Parathyroid adenoma (tissue), 2 donors: ENCODE results near the gene GRIK3.

Experiments used
- H2AFZ ChIP-seq: fragments of 300-600 bp; sonication (generic); one replicate; pipeline ENCODE4 v1.7.0; 2017; ENCODE audit warnings: antibody characterized with exemption, mild to moderate bottlenecking
- H3K27ac ChIP-seq: fragments of 300-600 bp; sonication (generic); one replicate; pipeline ENCODE4 v1.7.0; 2017
- H3K27me3 ChIP-seq: fragments of 300-600 bp; sonication (generic); one replicate; pipeline ENCODE4 v1.7.0; 2017; ENCODE audit warnings: low read length; ENCODE audit not compliant: control insufficient read depth, insufficient read depth
- H3K36me3 ChIP-seq: fragments of 300-600 bp; sonication (generic); one replicate; pipeline ENCODE4 v1.7.0; 2017; ENCODE audit warnings: low read length; ENCODE audit not compliant: control insufficient read depth, insufficient read depth
- H3K4me1 ChIP-seq: fragments of 300-600 bp; sonication (generic); one replicate; pipeline ENCODE4 v1.7.0; 2017; ENCODE audit warnings: control low read depth
- H3K4me2 ChIP-seq: fragments of 300-600 bp; sonication (generic); one replicate; pipeline ENCODE4 v1.7.0; 2017; ENCODE audit warnings: low read length
- H3K4me3 ChIP-seq: fragments of 300-600 bp; sonication (generic); one replicate; pipeline ENCODE4 v1.7.0; 2017; ENCODE audit warnings: low read depth, low read length
- H3K79me2 ChIP-seq: fragments of 300-600 bp; sonication (generic); one replicate; pipeline ENCODE4 v1.7.0; 2017; ENCODE audit warnings: control low read depth
- H3K9ac ChIP-seq: fragments of 300-600 bp; sonication (generic); one replicate; pipeline ENCODE4 v1.7.0; 2017; ENCODE audit warnings: mild to moderate bottlenecking
- H3K9me3 ChIP-seq: fragments of 300-600 bp; sonication (generic); one replicate; pipeline ENCODE4 v1.7.0; 2017; ENCODE audit warnings: low read length; ENCODE audit not compliant: control insufficient read depth
- TF ChIP-seq, protein P1 (sequence below): fragments of 300-600 bp; sonication (generic); IDR thresholded peaks from one replicate; pipeline ENCODE4 v1.7.0; 2017; ENCODE audit warnings: antibody characterized with exemption, mild to moderate bottlenecking
- donor health status: primary hyperparathyroidism.

GRIK3 gene

DNA sequence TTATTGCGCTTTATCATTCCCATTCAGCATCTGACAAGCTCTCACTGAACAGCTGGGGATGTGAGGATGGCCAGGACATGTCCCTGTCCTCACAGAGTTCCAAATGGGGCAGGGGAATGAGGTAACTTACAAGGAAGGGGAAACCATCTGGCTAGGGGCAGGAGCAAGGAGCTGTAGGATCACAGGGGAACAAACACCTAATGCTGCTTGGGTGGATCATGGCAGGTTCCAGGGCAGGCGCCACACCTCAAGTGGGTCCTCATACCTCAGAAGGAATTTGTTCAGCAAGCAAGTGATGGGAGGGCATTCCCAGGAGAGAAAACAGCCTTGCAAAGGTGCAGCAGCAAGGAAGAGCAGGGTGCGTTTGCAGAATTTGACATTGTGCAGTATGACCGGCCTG lies 35.1 kb upstream of the GRIK3 start:
- Histone ChIP-seq H3K4me3 (no peak overlapping the region), H3K27ac (no peak overlapping the region), H3K4me2 (no peak overlapping the region), H3K79me2 (no peaks in the 10 kb centered on the region), H3K4me1 (no peaks in the 10 kb centered on the region), H3K36me3 (no peaks in the 10 kb centered on the region), H3K9me3 (no peaks in the 10 kb centered on the region), H3K27me3 (no peaks in the 10 kb centered on the region), H2AFZ (no peak overlapping the region), H3K9ac (no peak overlapping the region)
- TF ChIP-seq, protein P1, sequence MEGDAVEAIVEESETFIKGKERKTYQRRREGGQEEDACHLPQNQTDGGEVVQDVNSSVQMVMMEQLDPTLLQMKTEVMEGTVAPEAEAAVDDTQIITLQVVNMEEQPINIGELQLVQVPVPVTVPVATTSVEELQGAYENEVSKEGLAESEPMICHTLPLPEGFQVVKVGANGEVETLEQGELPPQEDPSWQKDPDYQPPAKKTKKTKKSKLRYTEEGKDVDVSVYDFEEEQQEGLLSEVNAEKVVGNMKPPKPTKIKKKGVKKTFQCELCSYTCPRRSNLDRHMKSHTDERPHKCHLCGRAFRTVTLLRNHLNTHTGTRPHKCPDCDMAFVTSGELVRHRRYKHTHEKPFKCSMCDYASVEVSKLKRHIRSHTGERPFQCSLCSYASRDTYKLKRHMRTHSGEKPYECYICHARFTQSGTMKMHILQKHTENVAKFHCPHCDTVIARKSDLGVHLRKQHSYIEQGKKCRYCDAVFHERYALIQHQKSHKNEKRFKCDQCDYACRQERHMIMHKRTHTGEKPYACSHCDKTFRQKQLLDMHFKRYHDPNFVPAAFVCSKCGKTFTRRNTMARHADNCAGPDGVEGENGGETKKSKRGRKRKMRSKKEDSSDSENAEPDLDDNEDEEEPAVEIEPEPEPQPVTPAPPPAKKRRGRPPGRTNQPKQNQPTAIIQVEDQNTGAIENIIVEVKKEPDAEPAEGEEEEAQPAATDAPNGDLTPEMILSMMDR, result no peak

DNA sequence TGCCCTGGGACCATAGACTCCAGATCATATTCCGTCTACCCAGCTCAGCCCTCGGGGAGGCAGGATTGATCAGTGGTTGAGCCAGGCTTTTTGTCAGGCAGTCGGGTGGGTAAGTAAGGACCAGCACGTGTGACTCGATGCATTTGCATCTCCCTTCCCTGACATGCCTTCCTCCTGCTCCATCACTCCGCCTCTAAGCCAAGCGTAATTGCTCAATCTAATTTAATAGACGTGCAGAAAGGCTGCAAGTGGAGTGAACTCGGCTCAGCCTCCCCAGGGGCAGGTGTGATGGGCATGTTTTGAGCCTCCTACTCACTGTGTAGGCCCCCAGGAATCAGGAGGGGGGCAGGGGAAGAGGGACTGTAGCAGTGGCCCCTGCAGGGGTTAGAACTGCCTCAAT lies 34.6 kb upstream of the GRIK3 start:
- H3K79me2 ChIP-seq, result no peaks in the 10 kb centered on the region
- no peak overlapping the region for H3K27ac ChIP-seq
- no peaks in the 10 kb centered on the region for H3K27me3 ChIP-seq
- no peaks in the 10 kb centered on the region for H3K9me3 ChIP-seq
- no peak overlapping the region for H3K4me3 ChIP-seq
- no peaks in the 10 kb centered on the region for H3K4me1 ChIP-seq
- TF ChIP-seq, protein P1, result no peak
- H3K36me3 ChIP-seq, result no peaks in the 10 kb centered on the region
- no peak overlapping the region for H3K9ac ChIP-seq
- no peak overlapping the region for H3K4me2 ChIP-seq
- no peak overlapping the region for H2AFZ ChIP-seq

- TF ChIP-seq, protein P1, result no peak
- Histone ChIP-seq H3K27ac (no peak overlapping the region), H3K9me3 (no peaks in the 10 kb centered on the region), H3K9ac (no peak overlapping the region), H2AFZ (no peak overlapping the region), H3K4me2 (no peak overlapping the region), H3K36me3 (no peaks in the 10 kb centered on the region), H3K27me3 (no peaks in the 10 kb centered on the region), H3K4me1 (no peaks in the 10 kb centered on the region), H3K79me2 (no peaks in the 10 kb centered on the region), H3K4me3 (no peak overlapping the region)
Measured at GRCh38 chr1:37068260-37068659, 33.9 kb upstream of the GRIK3 start.

GRCh38 chr1:37064039-37064438 lies 29.7 kb upstream of the GRIK3 start:
- Histone ChIP-seq H3K27me3 (no peaks in the 10 kb centered on the region), H3K4me3 (no peak overlapping the region), H3K4me2 (no peak overlapping the region), H2AFZ (no peak overlapping the region), H3K9ac (no peak overlapping the region), H3K27ac (no peak overlapping the region), H3K4me1 (no peaks in the 10 kb centered on the region), H3K9me3 (no peaks in the 10 kb centered on the region), H3K79me2 (no peaks in the 10 kb centered on the region), H3K36me3 (no peaks in the 10 kb centered on the region)
- TF ChIP-seq, protein P1, result no peak

- no peak overlapping the region for H3K9ac ChIP-seq
Measured at GRCh38 chr1:37059346-37059745, 25.0 kb upstream of the GRIK3 start.

More at GRCh38 chr1:37059346-37059745, 25.0 kb upstream of the GRIK3 start:
- Histone ChIP-seq H2AFZ (no peak overlapping the region), H3K4me1 (no peaks in the 10 kb centered on the region), H3K27ac (no peak overlapping the region), H3K36me3 (no peaks in the 10 kb centered on the region), H3K27me3 (no peaks in the 10 kb centered on the region), H3K4me2 (no peak overlapping the region), H3K79me2 (no peaks in the 10 kb centered on the region), H3K4me3 (no peak overlapping the region), H3K9me3 (no peaks in the 10 kb centered on the region)
- TF ChIP-seq, protein P1, result no peak
